SU-DHL-6 (cell line): ENCODE measurements around the gene ISG20.

ENCODE experiments used
- CTCF ChIP-seq: fragments of 200-600 bp; sonication (generic); IDR thresholded peaks from one replicate; pipeline ENCODE4 v1.5.1; 2017; ENCODE audit warnings: antibody characterized with exemption, mild to moderate bottlenecking, low read length, moderate library complexity; ENCODE audit not compliant: insufficient read depth, poor library complexity, severe bottlenecking
- EZH2phosphoT487 ChIP-seq: fragments of 200-600 bp; sonication (generic), shearing (Covaris generic); conservative IDR thresholded peaks from 2 replicates; pipeline ENCODE4 v1.6.1; 2018; ENCODE audit warnings: mild to moderate bottlenecking, antibody characterized with exemption, low read length, moderate library complexity, mixed read lengths

- TF ChIP-seq CTCF (peak; percentile 13), EZH2phosphoT487 (no peak)
Measured at GRCh38 chr15:88638626-88639372, at the start of gene ISG20.
